SK-N-SH (cell line): Measurements from ENCODE around the gene GRAMD2A. TPM values are rescaled to one million over a fixed set of nuclear protein-coding genes. Genes with fewer than 3 reads are reported as not detected.

Experiments used
- CTCF ChIA-PET: fragments of 300-600, 350-600 bp; formaldehyde crosslinking; extraction: SDS; loops from one replicate; lab custom pipeline; 2021; lab: Yijun Ruan, JAX
- POLR2A ChIA-PET: fragments of 350-600 bp; sonication (Branson Sonifier 250); formaldehyde crosslinking; extraction: SDS; loops from one replicate; lab custom pipeline; 2020; ENCODE audit warnings: antibody characterized with exemption, inconsistent platforms; lab: Yijun Ruan, JAX
- DNase-seq: peaks from one replicate; pipeline ENCODE4 v3.0.0; 2012
- H2AFZ ChIP-seq: fragments of 200-600 bp; sonication (generic); 2 replicates; pipeline ENCODE4 v1.8.1; 2016; ENCODE audit warnings: antibody characterized with exemption, mild to moderate bottlenecking, low read depth
- H3F3A ChIP-seq: fragments of 200-600 bp; sonication (generic); replicated peaks from 2 replicates; pipeline ENCODE3; 2016; ENCODE audit warnings: antibody characterized with exemption, mild to moderate bottlenecking; ENCODE audit not compliant: insufficient read depth
- H3K27ac ChIP-seq, 2 experiments: fragments of 200-500 bp in 1 of 2; fragments of 200-600 bp in 1 of 2; sonication (Bioruptor generic) in 1 of 2; sonication (generic), shearing (Covaris generic) in 1 of 2; 2 replicates each; pipeline versions ENCODE4 v1.5.1 to v1.6.1; 2014 to 2016; ENCODE audit warnings: low read depth in 2 of 2, inconsistent platforms in 1 of 2, low read length in 1 of 2, mild to moderate bottlenecking in 1 of 2, mixed read lengths in 1 of 2
- H3K27me3 ChIP-seq: fragments of 200-600 bp; sonication (generic), shearing (Covaris generic); 2 replicates; pipeline ENCODE4 v1.6.1; 2016; ENCODE audit warnings: mixed run types; ENCODE audit not compliant: insufficient read depth
- H3K36me3 ChIP-seq, 2 experiments: fragments of 200-500 bp in 1 of 2; fragments of 200-600 bp in 1 of 2; sonication (Bioruptor generic) in 1 of 2; sonication (generic) in 1 of 2; replicated peaks in 1 of 2; 2 replicates each; pipeline versions ENCODE3 to v1.5.1; 2014 to 2016; ENCODE audit warnings: low read length in 1 of 2, mild to moderate bottlenecking in 1 of 2; ENCODE audit not compliant: insufficient read depth in 2 of 2, control insufficient read depth in 1 of 2
- H3K4me1 ChIP-seq, 2 experiments: fragments of 200-500 bp in 1 of 2; fragments of 200-600 bp in 1 of 2; sonication (Bioruptor generic) in 1 of 2; sonication (generic), shearing (Covaris generic) in 1 of 2; 2 replicates each; pipeline versions ENCODE4 v1.5.1 to v1.6.1; 2014 to 2016; ENCODE audit warnings: low read depth in 1 of 2, low read length in 1 of 2, mixed run types in 1 of 2; ENCODE audit not compliant: insufficient read depth in 2 of 2, control insufficient read depth in 1 of 2
- H3K4me2 ChIP-seq: fragments of 200-600 bp; sonication (generic), shearing (Covaris generic); 2 replicates; pipeline ENCODE4 v1.6.1; 2017; ENCODE audit warnings: mixed run types
- H3K4me3 ChIP-seq, 2 experiments: fragments of 200-500 bp in 1 of 2; fragments of 200-600 bp in 1 of 2; sonication (Bioruptor generic) in 1 of 2; sonication (generic), shearing (Covaris generic) in 1 of 2; 2 replicates each; pipeline versions ENCODE4 v1.5.1 to v1.8.1; 2014 to 2016; ENCODE audit warnings: low read depth in 2 of 2, inconsistent platforms in 1 of 2, low read length in 1 of 2, mild to moderate bottlenecking in 1 of 2, mixed read lengths in 1 of 2, moderate library complexity in 1 of 2
- H3K79me2 ChIP-seq: fragments of 200-600 bp; sonication (generic); 2 replicates; pipeline ENCODE4 v1.8.1; 2017; ENCODE audit warnings: mild to moderate bottlenecking; ENCODE audit not compliant: insufficient read depth
- H3K9ac ChIP-seq: fragments of 200-600 bp; sonication (generic); 2 replicates; pipeline ENCODE4 v1.6.1; 2017; ENCODE audit warnings: mixed run types
- H3K9me2 ChIP-seq: fragments of 200-600 bp; sonication (generic); 2 replicates; pipeline ENCODE4 v1.6.1; 2017; ENCODE audit warnings: mixed run types
- H3K9me3 ChIP-seq: fragments of 200-600 bp; sonication (generic); 2 replicates; pipeline ENCODE4 v1.6.1; 2017; ENCODE audit warnings: mixed run types, mild to moderate bottlenecking, moderate library complexity
- H4K20me1 ChIP-seq: fragments of 200-600 bp; sonication (generic); 2 replicates; pipeline ENCODE4 v1.6.1; 2017; ENCODE audit warnings: mild to moderate bottlenecking, mixed run types; ENCODE audit not compliant: insufficient read depth
- ELF1 ChIP-seq: IDR thresholded peaks from 2 replicates; pipeline ENCODE4 v1.4.0; 2012
- EP300 ChIP-seq, 2 experiments: IDR thresholded peaks; 2 replicates each; pipeline versions ENCODE4 v1.4.0 to v1.6.1; 2012; ENCODE audit warnings: borderline replicate concordance in 1 of 2, low read depth in 1 of 2, low read length in 1 of 2
- FOSL2 ChIP-seq: IDR thresholded peaks from 2 replicates; pipeline ENCODE4 v1.4.0; 2012; ENCODE audit warnings: low read depth, mild to moderate bottlenecking, moderate library complexity, borderline replicate concordance
- FOXJ3 ChIP-seq: sonication (generic); formaldehyde crosslinking; IDR thresholded peaks from 2 replicates; pipeline ENCODE4 v1.5.1; 2020; ENCODE audit warnings: mild to moderate bottlenecking, missing genetic modification reagents
- FOXM1 ChIP-seq: IDR thresholded peaks from 2 replicates; pipeline ENCODE4 v1.4.0; 2012; ENCODE audit warnings: low read depth, mild to moderate bottlenecking
- GATA2 ChIP-seq: sonication (generic); formaldehyde crosslinking; IDR thresholded peaks from 2 replicates; pipeline ENCODE4 v1.5.0; 2020; ENCODE audit warnings: mild to moderate bottlenecking, missing genetic modification reagents
- JUND ChIP-seq: IDR thresholded peaks from 2 replicates; pipeline ENCODE4 v1.4.0; 2012
- MEF2A ChIP-seq: IDR thresholded peaks from 2 replicates; pipeline ENCODE4 v1.4.0; 2012; ENCODE audit warnings: low read depth, borderline replicate concordance
- MXI1 ChIP-seq: IDR thresholded peaks from 2 replicates; pipeline ENCODE4 v1.6.1; 2012; ENCODE audit warnings: mild to moderate bottlenecking, low read depth, low read length, improper control_type of control experiment
- NFIC ChIP-seq: IDR thresholded peaks from 2 replicates; pipeline ENCODE4 v1.4.0; 2012; ENCODE audit warnings: borderline replicate concordance
- NRF1 ChIP-seq: IDR thresholded peaks from 2 replicates; pipeline ENCODE4 v1.6.1; 2012; ENCODE audit warnings: low read depth, mild to moderate bottlenecking, low read length
- RCOR1 ChIP-seq: fragments of 150-350 bp; IDR thresholded peaks from 2 replicates; pipeline ENCODE4 v1.6.1; 2017; ENCODE audit warnings: antibody characterized with exemption, low read length
- RXRA ChIP-seq: IDR thresholded peaks from 2 replicates; pipeline ENCODE4 v1.4.0; 2012; ENCODE audit warnings: low read depth, mild to moderate bottlenecking, borderline replicate concordance
- SMC3 ChIP-seq: IDR thresholded peaks from 2 replicates; pipeline ENCODE4 v1.6.1; 2012; ENCODE audit warnings: low read depth, low read length, improper control_type of control experiment
- TAF1 ChIP-seq: IDR thresholded peaks from 2 replicates; pipeline ENCODE4 v1.6.1; 2012; ENCODE audit warnings: low read depth, mild to moderate bottlenecking, low read length, moderate library complexity, borderline replicate concordance
- USF2 ChIP-seq: fragments of 150-350 bp; IDR thresholded peaks from 2 replicates; pipeline ENCODE4 v1.6.1; 2017; ENCODE audit warnings: antibody characterized with exemption, low read length, low read depth, borderline replicate concordance
- WGBS: methylation state at CpG from one replicate; pipeline ENCODE4 v1.1.6; 2017; ENCODE audit warnings: low lambda C conversion rate; 5-methylcytosine and 5-hydroxymethylcytosine counted together
- polyA plus RNA-seq, 3 experiments: library from polyadenylated mRNA; depleted of rRNA; stranded (reverse); fragments of >200 nt; gene quantifications; 2 replicates each; pipeline ENCODE4 v1.2.3, GENCODE V29; 2012
- TF ChIP-seq, protein P1 (sequence below): IDR thresholded peaks from 2 replicates; pipeline ENCODE4 v1.6.1; 2012; ENCODE audit warnings: mild to moderate bottlenecking, low read depth, low read length, moderate library complexity
- TF ChIP-seq, protein P2 (sequence below): fragments of 150-350 bp; IDR thresholded peaks from 2 replicates; pipeline ENCODE4 v1.6.1; 2016; ENCODE audit warnings: mild to moderate bottlenecking, low read depth, low read length
- TF ChIP-seq, protein P3 (sequence below): IDR thresholded peaks from 2 replicates; pipeline ENCODE4 v1.4.0; 2012; ENCODE audit warnings: low read depth
- TF ChIP-seq, protein P4 (sequence below): IDR thresholded peaks from 2 replicates; pipeline ENCODE4 v1.4.0; 2012; ENCODE audit warnings: low read depth, borderline replicate concordance

Gene GRAMD2A
- polyA plus RNA-seq, 1 of the 3 experiments (the other 2 are of a cell fraction), result 0.10 TPM

- no peak overlapping the region for H3K9ac ChIP-seq
- no peaks in the 10 kb centered on the region for H3K9me3 ChIP-seq
- no peaks in the 10 kb centered on the region for H4K20me1 ChIP-seq
- ChIA-PET POLR2A (no interaction called here), CTCF (interaction anchor here (3.5 kb wide), 1 partner anchor 11 kb away, joined by 23 read pairs; no protein-coding TSS in a partner anchor)
- no peak overlapping the region for H3K4me3 ChIP-seq
- H3K9me2 ChIP-seq, result no peaks in the 10 kb centered on the region
- no peaks in the 10 kb centered on the region for H3K36me3 ChIP-seq
- no peak overlapping the region for H3K27ac ChIP-seq
- no peaks in the 10 kb centered on the region for H3K79me2 ChIP-seq
- DNase-seq, result no peak
- no peak overlapping the region for H3K4me2 ChIP-seq
- TF ChIP-seq EP300 (IDR thresholded peaks at IDR 0.05; ENCODE audit: borderline replicate concordance in 1 of 2, low read depth in 1 of 2, low read length in 1 of 2) (no peak), TAF1 (no peak), MXI1 (no peak), MEF2A (no peak), JUND (no peak), RXRA (no peak), USF2 (no peak), FOSL2 (no peak), ELF1 (no peak), GATA2 (CRISPR knock-in tag) (no peak), SMC3 (no peak), NRF1 (no peak), FOXJ3 (CRISPR knock-in tag) (no peak), NFIC (no peak), FOXM1 (no peak), RCOR1 (no peak)
- TF ChIP-seq, protein P1, sequence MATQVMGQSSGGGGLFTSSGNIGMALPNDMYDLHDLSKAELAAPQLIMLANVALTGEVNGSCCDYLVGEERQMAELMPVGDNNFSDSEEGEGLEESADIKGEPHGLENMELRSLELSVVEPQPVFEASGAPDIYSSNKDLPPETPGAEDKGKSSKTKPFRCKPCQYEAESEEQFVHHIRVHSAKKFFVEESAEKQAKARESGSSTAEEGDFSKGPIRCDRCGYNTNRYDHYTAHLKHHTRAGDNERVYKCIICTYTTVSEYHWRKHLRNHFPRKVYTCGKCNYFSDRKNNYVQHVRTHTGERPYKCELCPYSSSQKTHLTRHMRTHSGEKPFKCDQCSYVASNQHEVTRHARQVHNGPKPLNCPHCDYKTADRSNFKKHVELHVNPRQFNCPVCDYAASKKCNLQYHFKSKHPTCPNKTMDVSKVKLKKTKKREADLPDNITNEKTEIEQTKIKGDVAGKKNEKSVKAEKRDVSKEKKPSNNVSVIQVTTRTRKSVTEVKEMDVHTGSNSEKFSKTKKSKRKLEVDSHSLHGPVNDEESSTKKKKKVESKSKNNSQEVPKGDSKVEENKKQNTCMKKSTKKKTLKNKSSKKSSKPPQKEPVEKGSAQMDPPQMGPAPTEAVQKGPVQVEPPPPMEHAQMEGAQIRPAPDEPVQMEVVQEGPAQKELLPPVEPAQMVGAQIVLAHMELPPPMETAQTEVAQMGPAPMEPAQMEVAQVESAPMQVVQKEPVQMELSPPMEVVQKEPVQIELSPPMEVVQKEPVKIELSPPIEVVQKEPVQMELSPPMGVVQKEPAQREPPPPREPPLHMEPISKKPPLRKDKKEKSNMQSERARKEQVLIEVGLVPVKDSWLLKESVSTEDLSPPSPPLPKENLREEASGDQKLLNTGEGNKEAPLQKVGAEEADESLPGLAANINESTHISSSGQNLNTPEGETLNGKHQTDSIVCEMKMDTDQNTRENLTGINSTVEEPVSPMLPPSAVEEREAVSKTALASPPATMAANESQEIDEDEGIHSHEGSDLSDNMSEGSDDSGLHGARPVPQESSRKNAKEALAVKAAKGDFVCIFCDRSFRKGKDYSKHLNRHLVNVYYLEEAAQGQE, result no peak
- TF ChIP-seq, protein P2, sequence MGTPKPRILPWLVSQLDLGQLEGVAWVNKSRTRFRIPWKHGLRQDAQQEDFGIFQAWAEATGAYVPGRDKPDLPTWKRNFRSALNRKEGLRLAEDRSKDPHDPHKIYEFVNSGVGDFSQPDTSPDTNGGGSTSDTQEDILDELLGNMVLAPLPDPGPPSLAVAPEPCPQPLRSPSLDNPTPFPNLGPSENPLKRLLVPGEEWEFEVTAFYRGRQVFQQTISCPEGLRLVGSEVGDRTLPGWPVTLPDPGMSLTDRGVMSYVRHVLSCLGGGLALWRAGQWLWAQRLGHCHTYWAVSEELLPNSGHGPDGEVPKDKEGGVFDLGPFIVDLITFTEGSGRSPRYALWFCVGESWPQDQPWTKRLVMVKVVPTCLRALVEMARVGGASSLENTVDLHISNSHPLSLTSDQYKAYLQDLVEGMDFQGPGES, result no peak
- TF ChIP-seq, protein P3, sequence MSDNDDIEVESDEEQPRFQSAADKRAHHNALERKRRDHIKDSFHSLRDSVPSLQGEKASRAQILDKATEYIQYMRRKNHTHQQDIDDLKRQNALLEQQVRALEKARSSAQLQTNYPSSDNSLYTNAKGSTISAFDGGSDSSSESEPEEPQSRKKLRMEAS, result no peak
- TF ChIP-seq, protein P4, sequence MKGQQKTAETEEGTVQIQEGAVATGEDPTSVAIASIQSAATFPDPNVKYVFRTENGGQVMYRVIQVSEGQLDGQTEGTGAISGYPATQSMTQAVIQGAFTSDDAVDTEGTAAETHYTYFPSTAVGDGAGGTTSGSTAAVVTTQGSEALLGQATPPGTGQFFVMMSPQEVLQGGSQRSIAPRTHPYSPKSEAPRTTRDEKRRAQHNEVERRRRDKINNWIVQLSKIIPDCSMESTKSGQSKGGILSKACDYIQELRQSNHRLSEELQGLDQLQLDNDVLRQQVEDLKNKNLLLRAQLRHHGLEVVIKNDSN, result no peak
- TF ChIP-seq, all 33 proteins: peak for 0
- Histone ChIP-seq H3K27me3 (no peaks in the 10 kb centered on the region), H3K4me1 (peaks cover 0 to 6% of the 10 kb centered on the region in 2 experiments; a peak in 1 of 4 replicates), H2AFZ (no peak overlapping the region), H3F3A (no peaks in the 10 kb centered on the region)
- WGBS, result 88% methylated on average over 5 of the region's 6 CpGs
Measured at GRCh38 chr15:72167445-72167844, 30.1 kb downstream of the GRAMD2A start.
